ENCODE results near the gene RCN2. TPM values are rescaled to one million over a fixed set of nuclear protein-coding genes. Genes with fewer than 3 reads are reported as not detected.

RCN2 gene
- polyA plus RNA-seq, 1 experiment = 30.8 TPM

- TF ChIP-seq, protein P1, sequence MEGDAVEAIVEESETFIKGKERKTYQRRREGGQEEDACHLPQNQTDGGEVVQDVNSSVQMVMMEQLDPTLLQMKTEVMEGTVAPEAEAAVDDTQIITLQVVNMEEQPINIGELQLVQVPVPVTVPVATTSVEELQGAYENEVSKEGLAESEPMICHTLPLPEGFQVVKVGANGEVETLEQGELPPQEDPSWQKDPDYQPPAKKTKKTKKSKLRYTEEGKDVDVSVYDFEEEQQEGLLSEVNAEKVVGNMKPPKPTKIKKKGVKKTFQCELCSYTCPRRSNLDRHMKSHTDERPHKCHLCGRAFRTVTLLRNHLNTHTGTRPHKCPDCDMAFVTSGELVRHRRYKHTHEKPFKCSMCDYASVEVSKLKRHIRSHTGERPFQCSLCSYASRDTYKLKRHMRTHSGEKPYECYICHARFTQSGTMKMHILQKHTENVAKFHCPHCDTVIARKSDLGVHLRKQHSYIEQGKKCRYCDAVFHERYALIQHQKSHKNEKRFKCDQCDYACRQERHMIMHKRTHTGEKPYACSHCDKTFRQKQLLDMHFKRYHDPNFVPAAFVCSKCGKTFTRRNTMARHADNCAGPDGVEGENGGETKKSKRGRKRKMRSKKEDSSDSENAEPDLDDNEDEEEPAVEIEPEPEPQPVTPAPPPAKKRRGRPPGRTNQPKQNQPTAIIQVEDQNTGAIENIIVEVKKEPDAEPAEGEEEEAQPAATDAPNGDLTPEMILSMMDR (IDR thresholded peaks at IDR 0.05; ENCODE audit: insufficient read depth, low read depth, low read length) = no peak
- ChIA-PET POLR2A (no interaction called here), CTCF (interaction anchor here (0.6 kb wide), 2 partner anchors 10 to 92 kb away, joined by 3 read pairs; no protein-coding TSS in a partner anchor)
- Histone ChIP-seq H3K36me3 (ENCODE audit: control insufficient read depth, insufficient read depth, low read length) (no peaks in the 10 kb centered on the region), H3K4me3 (ENCODE audit: low read depth, low read length) (no peak overlapping the region), H3K27me3 (ENCODE audit: control insufficient read depth, insufficient read depth, low read length) (no peaks in the 10 kb centered on the region)
- no peak for DNase-seq (ENCODE audit: low read depth)
Observed at GRCh38 chr15:76939715-76940114, 8.2 kb downstream of the RCN2 start.

- ChIA-PET POLR2A (no interaction called here), CTCF (interaction anchor here (0.6 to 2.8 kb wide), 7 partner anchors 9 to 879 kb away, joined by 3 to 21 read pairs (median 4); no protein-coding TSS in a partner anchor)
- Histone ChIP-seq H3K36me3 (ENCODE audit: control insufficient read depth, insufficient read depth, low read length) (no peaks in the 10 kb centered on the region), H3K4me3 (ENCODE audit: low read depth, low read length) (no peak overlapping the region), H3K27me3 (ENCODE audit: control insufficient read depth, insufficient read depth, low read length) (no peaks in the 10 kb centered on the region)
- TF ChIP-seq, protein P1 (IDR thresholded peaks at IDR 0.05; ENCODE audit: insufficient read depth, low read depth, low read length) = no peak
- DNase-seq (ENCODE audit: low read depth) = no peak
Observed at GRCh38 chr15:76941636-76942035, 10.1 kb downstream of the RCN2 start.

DNA sequence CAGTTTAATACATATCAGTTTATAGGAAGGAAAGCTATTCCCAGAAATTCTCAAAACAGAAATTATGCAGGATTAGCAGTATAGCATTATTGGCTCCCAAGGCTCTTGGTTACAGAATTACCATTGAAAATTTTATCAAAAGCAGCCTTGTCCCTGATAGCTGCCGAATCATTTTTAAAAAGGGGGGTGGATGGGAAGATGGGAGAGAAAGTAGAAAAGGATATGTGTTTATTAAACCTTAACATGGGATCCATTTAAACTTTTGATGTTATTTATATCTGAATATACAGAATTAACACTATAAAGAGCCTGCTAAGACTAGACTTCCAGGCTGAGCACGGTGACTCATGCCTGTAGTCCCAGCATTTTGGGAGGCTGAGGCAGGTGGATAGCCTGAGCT, 10.8 kb downstream of the RCN2 start:
- POLR2A ChIA-PET = no interaction called here
- TF ChIP-seq, protein P1 (IDR thresholded peaks at IDR 0.05; ENCODE audit: insufficient read depth, low read depth, low read length) = no peak
- CTCF ChIA-PET = interaction anchor here (0.9 to 2.8 kb wide), 4 partner anchors 9 to 601 kb away, joined by 3 to 21 read pairs (median 4); no protein-coding TSS in a partner anchor

DNA sequence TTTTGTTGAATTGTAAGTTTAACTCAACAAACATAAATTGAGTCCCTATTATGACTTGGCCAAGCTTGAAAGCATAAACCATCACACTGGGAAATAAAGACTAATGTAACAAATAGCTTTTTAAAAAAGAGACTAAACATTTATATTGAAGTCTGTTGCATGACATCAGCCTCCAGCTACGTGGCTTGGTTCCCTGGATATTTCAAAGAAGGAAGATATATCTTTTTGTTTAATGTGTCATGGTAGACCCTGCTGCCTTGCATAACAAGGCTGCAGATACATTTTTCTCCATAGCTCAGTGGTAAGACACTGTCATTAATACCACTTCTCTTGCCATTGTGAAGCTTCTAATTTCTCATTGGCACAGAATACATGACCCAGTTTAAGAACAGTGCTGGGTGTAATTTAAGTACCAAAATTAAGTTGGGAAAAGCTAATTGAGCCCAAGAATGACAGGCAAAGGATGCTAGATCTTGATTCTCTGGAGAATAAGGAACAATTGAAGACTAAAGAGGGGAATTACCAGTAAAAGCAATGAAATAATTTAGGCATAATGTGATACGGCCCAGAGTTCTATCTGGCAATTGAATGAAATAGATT, 14.0 kb downstream of the RCN2 start:
- ChIA-PET POLR2A (no interaction called here), CTCF (interaction anchor here (1.0 kb wide), 1 partner anchor 10 kb away, joined by 3 read pairs; no protein-coding TSS in a partner anchor)
- TF ChIP-seq, protein P1 (IDR thresholded peaks at IDR 0.05; ENCODE audit: insufficient read depth, low read depth, low read length) = no peak
- DNase-seq (ENCODE audit: low read depth) = no peak
- H3K36me3 ChIP-seq (ENCODE audit: control insufficient read depth, insufficient read depth, low read length) = peaks cover 2% of the 10 kb centered on the region
- no peak overlapping the region for H3K4me3 ChIP-seq (ENCODE audit: low read depth, low read length)
- no peaks in the 10 kb centered on the region for H3K27me3 ChIP-seq (ENCODE audit: control insufficient read depth, insufficient read depth, low read length)

More for the DNA sequence above, 10.8 kb downstream of the RCN2 start:
- no peaks in the 10 kb centered on the region; the same call in 1 of the 2 replicates for H3K36me3 ChIP-seq (ENCODE audit: control insufficient read depth, insufficient read depth, low read length)
- H3K4me3 ChIP-seq (ENCODE audit: low read depth, low read length) = no peak overlapping the region
- H3K27me3 ChIP-seq (ENCODE audit: control insufficient read depth, insufficient read depth, low read length) = no peaks in the 10 kb centered on the region
- DNase-seq (ENCODE audit: low read depth) = no peak

GRCh38 chr15:76947454-76947853, 15.9 kb downstream of the RCN2 start:
- Histone ChIP-seq H3K4me3 (ENCODE audit: low read depth, low read length) (no peak overlapping the region), H3K27me3 (ENCODE audit: control insufficient read depth, insufficient read depth, low read length) (no peaks in the 10 kb centered on the region), H3K36me3 (ENCODE audit: control insufficient read depth, insufficient read depth, low read length) (peaks cover 3% of the 10 kb centered on the region)
- TF ChIP-seq, protein P1 (IDR thresholded peaks at IDR 0.05; ENCODE audit: insufficient read depth, low read depth, low read length) = no peak
- ChIA-PET CTCF (no interaction called here), POLR2A (no interaction called here)
- DNase-seq (ENCODE audit: low read depth) = no peak

All from BJ (cell line).